HG03066 (cell line): ENCODE data around the gene CNTNAP2.
"Not testable (repeated sequence)": the region's sequence is repeated elsewhere in the genome, so short reads cannot be mapped to it uniquely, and the experiment has no call there.

ENCODE experiments used
- ATAC-seq: cut with Tn5 transposase; IDR thresholded peaks from one replicate; pipeline ENCODE4 v1.9.1; 2021; ENCODE audit warnings: low read depth; ENCODE audit not compliant: unreplicated experiment

Gene CNTNAP2

DNA sequence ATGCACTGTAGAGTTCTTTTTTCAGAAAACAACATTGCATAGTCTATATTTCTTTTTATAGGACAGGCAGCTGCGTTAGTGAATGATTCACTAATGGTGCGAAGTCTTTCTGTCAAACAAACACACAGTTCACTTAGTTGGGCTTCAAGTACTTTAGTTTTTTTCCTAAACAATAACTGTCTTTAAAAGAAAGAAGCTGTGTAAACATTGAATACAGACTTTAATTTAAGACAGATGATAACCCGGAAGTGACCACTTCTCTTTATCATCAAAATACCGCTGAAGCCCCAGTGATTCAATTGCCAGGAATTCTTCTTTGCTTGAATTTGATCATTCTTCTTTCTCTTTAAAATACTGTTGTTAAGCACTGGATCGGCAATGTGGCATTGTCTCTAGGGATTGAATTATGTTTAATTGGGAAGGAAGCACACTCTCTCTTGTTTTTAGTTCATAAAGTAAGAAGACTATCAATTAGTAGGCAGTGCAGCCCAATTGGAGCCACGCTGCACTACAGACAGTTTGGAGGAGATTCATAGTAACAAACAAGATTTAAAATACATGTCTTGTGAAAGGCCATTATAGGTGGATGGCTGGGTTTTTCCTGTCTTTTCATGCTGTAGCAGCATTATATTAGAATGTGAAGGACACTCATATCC lies 30.4 kb downstream of the CNTNAP2 start:
- no peak for ATAC-seq

DNA sequence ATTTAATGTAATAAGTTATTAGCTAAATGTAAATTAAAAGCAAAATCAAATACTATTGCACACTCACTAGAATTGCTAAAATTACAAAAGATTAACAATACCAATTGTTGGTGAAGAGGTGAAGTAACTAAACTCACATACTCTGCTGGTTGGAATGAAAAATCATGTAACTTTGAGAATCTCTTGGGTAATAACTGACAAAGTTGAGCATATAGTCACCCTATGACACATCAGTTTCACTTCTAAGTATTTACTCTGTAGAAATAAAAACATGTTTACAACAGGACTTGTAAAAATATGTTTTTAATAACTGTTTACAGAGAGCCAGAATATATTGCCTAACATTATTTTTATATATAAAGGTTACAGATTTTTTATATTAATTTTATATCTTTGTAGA lies 33.6 kb downstream of the CNTNAP2 start:
- ATAC-seq, result no peak

DNA sequence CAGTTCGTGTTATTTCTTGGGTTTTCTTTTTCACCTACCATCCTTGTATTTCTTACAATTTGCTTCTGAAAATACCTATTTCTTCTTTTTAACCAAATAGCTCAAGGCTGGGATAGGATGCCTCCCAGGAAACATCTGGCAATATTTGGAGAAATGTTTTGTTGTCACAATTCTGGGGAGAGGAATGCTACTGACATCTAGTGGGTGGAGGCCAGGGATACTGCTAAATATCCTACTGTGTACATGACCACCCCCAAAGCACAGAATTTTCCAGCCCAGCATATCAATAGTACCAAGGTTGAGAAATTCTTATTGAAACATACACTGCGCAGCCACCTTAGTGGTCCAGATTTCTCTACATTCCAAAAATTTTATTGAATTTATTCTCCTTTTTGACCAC lies 55.5 kb downstream of the CNTNAP2 start:
- ATAC-seq, result no peak

- no peak for ATAC-seq
Observed at GRCh38 chr7:146175716-146176115, 59.1 kb downstream of the CNTNAP2 start.

- ATAC-seq, result no peak
Observed at GRCh38 chr7:146176860-146177259, 60.3 kb downstream of the CNTNAP2 start.

- no peak for ATAC-seq
Observed at GRCh38 chr7:146177301-146177700, 60.7 kb downstream of the CNTNAP2 start.

- no peak for ATAC-seq
Observed at GRCh38 chr7:146185844-146186243, 69.2 kb downstream of the CNTNAP2 start.

DNA sequence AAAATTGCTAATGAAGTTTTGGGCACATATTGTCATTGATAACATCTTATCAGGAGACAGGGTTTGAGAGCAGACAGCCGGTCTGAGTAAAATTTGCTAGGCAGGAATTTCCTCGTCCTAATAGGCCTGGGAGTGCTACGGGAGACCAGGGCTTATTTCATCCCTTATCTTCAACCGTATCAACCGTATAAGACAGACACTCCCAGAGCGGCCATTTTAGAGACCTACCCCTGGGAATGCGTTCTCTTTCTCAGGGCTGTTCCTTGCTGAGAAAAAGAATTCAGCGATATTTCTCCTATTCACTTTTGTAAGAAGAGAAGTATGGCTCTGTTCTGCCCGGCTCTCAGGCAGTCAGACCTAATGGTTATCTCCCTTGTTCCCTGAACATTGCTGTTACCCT lies 74.8 kb downstream of the CNTNAP2 start:
- ATAC-seq, result not testable (repeated sequence)

DNA sequence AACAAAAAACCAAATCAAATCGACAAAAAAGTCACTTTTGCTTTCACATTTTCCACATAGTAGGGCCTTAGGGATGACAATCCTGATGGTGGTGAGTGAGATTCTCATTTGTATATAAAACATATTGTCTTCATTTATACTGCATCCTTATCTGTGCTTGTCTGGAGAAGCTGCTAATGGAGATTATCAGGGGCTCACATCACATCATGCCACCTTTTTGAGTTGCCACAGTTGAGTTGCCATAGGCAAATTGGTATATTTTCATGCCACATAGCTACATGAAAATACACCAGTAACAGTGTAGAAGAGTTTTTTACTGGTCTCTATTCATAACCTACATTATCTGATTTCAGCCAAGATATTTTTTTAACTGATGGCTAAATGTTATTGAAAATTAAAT lies 85.3 kb downstream of the CNTNAP2 start:
- ATAC-seq, result no peak

DNA sequence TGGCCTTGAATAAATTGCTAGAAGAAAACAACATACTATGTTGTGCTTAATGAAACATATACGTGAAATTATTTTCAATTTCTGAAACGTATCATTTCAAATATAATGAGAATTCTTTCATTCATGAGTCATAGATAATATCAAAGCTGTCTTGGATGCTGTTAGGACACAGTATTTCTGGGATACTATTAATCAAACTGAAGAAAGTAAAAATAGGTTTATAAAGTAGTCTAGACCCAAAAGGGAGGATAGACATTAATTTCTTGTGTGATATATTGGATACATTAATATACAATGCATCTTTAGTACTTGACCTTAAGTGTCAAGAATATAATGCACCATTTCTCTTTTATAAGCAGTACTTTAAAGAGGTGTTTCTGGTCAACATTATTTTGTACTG lies 89.7 kb downstream of the CNTNAP2 start:
- ATAC-seq, result no peak

- no peak for ATAC-seq
Observed at GRCh38 chr7:146208492-146208891, 91.9 kb downstream of the CNTNAP2 start.

- no peak for ATAC-seq
Observed at GRCh38 chr7:146214842-146215241, 98.2 kb downstream of the CNTNAP2 start.

- ATAC-seq, result no peak
Observed at GRCh38 chr7:146216396-146217041, 99.9 kb downstream of the CNTNAP2 start.

DNA sequence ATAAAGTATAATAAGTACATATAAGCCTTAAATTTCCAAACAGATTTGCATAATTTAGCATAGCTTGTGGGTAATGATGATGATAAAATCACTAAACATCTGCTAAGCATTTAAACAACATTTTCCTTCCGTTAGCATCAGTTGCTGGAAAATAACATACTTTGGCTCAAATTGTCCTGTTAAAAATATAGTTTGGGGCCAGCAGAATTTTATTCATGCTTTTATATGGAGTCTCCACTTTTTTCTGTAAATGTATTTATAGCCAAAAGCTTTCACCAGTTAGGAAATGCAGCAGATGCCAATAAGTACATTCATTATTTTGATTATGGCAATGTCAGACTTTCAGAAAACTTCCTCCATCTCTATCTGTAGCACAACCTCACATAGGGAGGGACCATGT lies 107.2 kb downstream of the CNTNAP2 start:
- no peak for ATAC-seq

DNA sequence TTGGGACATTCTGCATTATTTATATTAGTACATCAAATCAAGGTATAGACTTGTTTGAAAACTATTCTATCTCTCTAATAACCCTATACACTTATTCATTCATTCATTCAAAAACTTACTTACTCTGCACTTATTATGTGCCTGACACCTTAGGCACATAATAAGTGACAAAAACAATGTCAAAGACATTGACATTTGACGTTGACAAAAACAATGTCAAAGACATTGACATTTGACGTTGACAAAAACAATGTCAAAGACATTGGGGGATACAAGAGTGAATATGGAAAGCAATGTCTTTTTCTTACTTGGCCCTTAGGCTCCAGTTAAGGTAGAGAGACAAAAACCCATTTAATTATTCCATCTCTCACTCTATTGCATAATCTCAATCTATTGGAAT lies 116.0 kb downstream of the CNTNAP2 start:
- no peak for ATAC-seq

- no peak for ATAC-seq
Observed at GRCh38 chr7:146235195-146235594, 118.6 kb downstream of the CNTNAP2 start.

GRCh38 chr7:146242661-146243060 lies 126.1 kb downstream of the CNTNAP2 start:
- ATAC-seq, result no peak

DNA sequence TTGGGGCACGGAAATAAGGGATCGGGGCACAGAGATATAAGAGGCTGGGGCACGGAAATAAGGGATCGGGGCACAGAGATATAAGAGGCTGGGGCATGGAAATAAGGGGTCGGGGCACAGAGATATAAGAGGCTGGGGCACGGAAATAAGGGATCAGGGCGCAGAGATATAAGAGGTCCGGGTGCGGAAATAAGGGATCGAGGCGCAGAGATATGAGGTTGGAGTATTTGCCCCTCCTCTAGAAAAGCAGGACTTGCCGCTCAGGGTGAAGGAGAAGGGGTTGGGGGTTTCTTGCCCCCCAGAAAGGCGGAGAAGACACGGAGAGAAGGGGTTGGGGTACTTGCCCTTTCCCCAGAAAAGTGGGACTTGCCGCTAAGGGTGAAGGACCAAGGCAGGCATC lies 131.4 kb downstream of the CNTNAP2 start:
- ATAC-seq, result not testable (repeated sequence)

DNA sequence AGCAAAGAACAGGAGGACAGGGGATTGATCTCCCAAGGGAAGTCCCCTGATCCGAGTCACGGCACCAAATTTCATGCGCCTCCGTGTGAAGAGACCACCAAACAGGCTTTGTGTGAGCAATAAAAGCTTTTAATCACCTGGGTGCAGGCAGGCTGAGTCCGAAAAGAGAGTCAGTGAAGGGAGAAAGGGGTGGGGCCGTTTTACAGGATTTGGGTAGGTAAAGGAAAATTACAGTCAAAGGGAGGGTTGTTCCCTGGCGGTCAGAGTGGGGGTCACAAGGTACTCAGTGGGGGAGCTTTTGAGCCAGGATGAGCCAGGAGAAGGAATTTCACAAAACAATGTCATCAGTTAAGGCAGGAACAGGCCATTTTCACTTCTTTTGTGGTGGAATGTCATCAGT lies 132.1 kb downstream of the CNTNAP2 start:
- not testable (repeated sequence) for ATAC-seq

DNA sequence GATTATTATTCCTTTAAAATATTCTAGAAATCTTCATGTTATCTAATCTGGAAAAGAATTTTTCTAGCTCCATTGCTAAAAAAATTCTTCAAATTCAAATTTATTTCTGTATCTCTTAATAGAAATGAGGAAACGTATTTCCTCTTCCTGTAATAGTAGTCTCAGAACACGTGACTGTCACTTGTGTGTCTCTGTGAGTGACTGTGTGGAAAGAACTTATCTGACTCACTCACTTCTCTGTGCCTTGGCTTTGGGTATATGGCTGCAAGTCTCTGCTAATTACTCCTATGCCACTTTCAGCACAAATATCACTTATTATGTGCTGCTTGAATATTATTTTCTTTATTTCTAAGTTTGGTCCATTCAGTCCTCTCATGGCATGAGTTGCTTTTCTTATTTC lies 132.7 kb downstream of the CNTNAP2 start:
- no peak for ATAC-seq

DNA sequence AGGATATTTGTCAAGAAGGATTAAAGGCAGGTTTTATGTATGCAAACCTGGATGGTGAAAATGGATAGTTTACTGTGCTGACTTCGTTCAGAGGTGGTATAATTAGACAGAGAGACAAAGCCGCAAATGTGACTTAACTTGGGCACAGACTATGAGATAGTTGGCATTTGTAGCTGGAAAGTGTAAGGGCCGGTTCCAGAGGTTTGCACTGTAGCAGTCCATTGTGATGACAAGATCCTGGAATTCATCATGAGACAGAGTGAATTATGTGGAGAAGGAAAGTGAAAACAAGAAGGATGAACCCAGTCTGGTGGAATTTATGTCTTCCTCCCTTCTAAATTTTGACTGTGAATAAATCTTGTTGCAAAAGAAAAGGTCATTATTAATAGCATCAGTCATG lies 139.0 kb downstream of the CNTNAP2 start:
- ATAC-seq, result no peak

DNA sequence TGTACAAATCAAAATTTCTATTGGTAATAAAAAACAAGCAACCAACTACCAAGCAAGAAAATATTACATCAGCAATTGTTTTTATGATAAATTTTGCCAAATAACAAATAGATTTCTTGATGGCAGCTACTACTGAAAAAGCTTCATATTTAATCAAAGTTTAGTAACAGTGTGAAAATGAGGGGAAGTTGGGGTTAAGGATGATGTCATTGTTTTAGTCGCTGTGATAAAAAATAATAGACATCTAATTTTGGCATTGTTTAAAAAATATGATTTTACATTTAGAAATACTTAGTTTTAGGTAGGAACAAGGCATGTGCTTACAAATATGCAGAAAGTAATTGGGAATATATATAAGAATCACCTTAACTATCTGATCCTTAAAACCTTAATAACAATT lies 145.9 kb downstream of the CNTNAP2 start:
- ATAC-seq, result no peak

DNA sequence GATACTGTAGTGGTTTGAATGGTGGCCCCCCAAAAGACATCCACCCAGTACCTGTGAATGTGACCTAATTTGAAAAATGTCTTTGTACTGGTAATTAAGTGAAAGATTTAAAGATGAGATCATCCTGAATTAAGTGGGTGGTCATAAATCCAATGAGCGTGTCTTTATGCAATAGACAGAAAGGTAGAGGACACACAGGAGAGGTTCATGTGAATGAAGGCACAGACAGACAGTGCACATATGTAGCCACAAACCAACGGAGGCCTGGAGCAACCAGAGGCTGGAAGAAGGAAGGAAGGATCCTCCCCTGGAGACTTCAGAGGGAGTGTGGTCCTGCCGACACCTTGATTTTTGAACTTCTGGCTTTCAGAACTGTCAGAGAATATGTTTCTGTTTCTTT lies 160.3 kb downstream of the CNTNAP2 start:
- no peak for ATAC-seq
